ENCODE results near the gene SP5. TPM values are rescaled to one million over a fixed set of nuclear protein-coding genes. Genes with fewer than 3 reads are reported as not detected.

Gene SP5
- total RNA-seq, 1 experiment from 2014 or later = 0.47 TPM

DNA sequence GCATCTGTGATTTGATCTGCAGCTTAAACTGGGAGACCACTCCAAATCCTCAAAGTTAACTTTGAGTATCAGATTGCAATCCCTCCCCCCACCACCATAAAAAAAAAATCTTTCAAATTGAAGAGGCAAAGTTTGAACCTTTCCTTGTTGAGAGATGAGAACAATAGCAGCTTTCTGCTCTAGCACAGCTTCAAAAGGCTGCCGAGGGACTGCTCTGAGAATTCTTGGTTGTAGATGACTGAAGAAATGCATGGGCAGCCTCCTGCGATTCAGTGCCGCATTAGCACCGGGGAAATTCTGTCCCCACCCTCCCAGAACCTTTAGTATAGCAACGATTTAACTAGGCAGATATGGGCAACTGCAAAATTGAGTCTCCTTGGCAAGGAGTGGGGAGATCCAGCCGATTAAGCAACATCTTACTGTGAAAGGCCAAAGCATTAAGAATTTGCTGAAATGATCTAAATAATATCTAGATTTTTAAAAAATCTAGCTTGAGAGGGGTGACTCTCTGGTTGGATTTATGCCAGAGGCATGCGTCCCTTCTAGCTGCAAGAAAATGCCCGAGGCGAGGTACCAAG lies 3.9 kb upstream of the SP5 start:
- POLR2A ChIA-PET (ENCODE audit: unreplicated experiment) = no interaction called here

DNA sequence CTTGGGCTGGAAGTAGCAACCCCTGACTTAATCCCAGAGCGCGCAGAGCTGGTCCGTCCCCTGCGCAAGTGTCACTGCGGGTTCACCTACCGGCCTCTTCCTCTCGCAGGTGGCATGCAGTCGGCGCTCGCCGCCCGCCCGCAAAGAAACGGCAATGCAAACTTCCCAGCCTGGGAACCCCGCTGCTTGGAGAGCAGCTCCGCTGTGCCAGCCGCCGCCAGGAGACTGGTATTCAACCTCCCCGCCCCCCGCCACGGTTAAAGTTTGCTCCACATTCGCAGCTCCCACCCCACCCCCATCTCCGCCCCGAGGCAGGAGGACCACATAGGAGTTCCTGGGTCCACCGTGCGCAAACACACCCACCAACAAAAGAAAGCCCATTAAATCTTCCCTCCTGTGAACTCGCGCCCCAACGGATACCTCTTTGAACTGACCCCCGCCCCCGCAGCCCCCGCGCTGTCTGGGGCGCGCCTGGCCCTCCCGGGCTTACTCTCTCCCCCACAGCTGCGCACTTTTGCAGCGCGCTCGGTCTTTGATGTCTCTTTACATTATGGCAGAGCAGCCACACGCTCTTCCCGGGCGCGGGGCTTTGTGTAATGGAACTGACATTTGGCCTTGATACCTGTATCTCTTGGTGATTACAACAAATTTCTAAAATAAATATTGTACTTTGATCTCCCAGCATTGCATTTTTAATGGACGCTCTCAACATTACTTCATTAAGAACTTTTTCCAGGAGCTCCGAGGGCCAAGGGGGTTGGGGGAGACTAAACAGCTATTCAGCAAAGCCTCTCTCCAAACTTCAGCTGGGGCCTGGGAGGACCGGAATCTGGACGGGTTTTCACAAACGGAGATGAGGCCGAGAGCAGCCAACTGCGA lies 3.1 kb upstream of the SP5 start:
- ChIA-PET CTCF (interaction anchor here (0.7 kb wide), 1 partner anchor 162 kb away, joined by 5 read pairs; no protein-coding TSS in a partner anchor), POLR2A (ENCODE audit: unreplicated experiment) (no interaction called here)
- Histone ChIP-seq H3F3A (ENCODE audit: low read length, unreplicated experiment) (no peaks in the 10 kb centered on the region), H2AFZ (ENCODE audit: low read length) (no peak overlapping the region), H3K4me2 (ENCODE audit: low read length) (peak overlapping the region; percentile 39; the same call in 1 of the 2 replicates), H3K4me3 (ENCODE audit: low read length) (peak overlapping the region; percentile 24; the same call in 1 of the 2 replicates), H3K9me2 (replicated peaks; ENCODE audit: low read length) (no peaks in the 10 kb centered on the region), H4K20me1 (ENCODE audit: low read length) (no peaks in the 10 kb centered on the region), H3K9ac (ENCODE audit: low read length) (no peak overlapping the region), H3K79me2 (ENCODE audit: low read length) (no peaks in the 10 kb centered on the region), H3K36me3 (ENCODE audit: low read depth, low read length) (no peaks in the 10 kb centered on the region), H3K9me3 (ENCODE audit: low read length) (no peaks in the 10 kb centered on the region), H3K27me3 (ENCODE audit: low read length) (no peaks in the 10 kb centered on the region), H3K27ac (ENCODE audit: low read length) (no peak overlapping the region), H3K4me1 (ENCODE audit: insufficient read depth, low read length) (no peaks in the 10 kb centered on the region; the same call in 1 of the 2 replicates)
- no TSS peak for BruUV-seq (replicated peaks)
- ATAC-seq (no peak), DNase-seq (no peak)
- intact Hi-C loops (cut with micrococcal nuclease) = loop anchor here (10.0 kb wide), 1 partner anchor 307 kb away; no protein-coding TSS in a partner anchor
- TF ChIP-seq, protein P1, sequence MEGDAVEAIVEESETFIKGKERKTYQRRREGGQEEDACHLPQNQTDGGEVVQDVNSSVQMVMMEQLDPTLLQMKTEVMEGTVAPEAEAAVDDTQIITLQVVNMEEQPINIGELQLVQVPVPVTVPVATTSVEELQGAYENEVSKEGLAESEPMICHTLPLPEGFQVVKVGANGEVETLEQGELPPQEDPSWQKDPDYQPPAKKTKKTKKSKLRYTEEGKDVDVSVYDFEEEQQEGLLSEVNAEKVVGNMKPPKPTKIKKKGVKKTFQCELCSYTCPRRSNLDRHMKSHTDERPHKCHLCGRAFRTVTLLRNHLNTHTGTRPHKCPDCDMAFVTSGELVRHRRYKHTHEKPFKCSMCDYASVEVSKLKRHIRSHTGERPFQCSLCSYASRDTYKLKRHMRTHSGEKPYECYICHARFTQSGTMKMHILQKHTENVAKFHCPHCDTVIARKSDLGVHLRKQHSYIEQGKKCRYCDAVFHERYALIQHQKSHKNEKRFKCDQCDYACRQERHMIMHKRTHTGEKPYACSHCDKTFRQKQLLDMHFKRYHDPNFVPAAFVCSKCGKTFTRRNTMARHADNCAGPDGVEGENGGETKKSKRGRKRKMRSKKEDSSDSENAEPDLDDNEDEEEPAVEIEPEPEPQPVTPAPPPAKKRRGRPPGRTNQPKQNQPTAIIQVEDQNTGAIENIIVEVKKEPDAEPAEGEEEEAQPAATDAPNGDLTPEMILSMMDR (conservative IDR thresholded peaks at IDR 0.05; ENCODE audit: low read depth, low read length) = no peak

More for the DNA sequence above, 3.9 kb upstream of the SP5 start:
- ATAC-seq (no peak), DNase-seq (no peak)
- H3K27ac ChIP-seq (ENCODE audit: low read length) = no peak overlapping the region
- no peak overlapping the region for H2AFZ ChIP-seq (ENCODE audit: low read length)
- H3K27me3 ChIP-seq (ENCODE audit: low read length) = no peaks in the 10 kb centered on the region
- no peaks in the 10 kb centered on the region; the same call in 1 of the 2 replicates for H3K4me1 ChIP-seq (ENCODE audit: insufficient read depth, low read length)
- no peak overlapping the region for H3K4me2 ChIP-seq (ENCODE audit: low read length)
- no peaks in the 10 kb centered on the region for H3K79me2 ChIP-seq (ENCODE audit: low read length)
- no peak for TF ChIP-seq EZH2phosphoT487 (IDR thresholded peaks at IDR 0.05; ENCODE audit: borderline replicate concordance, low read length)
- no peak for TF ChIP-seq EZH2 (IDR thresholded peaks at IDR 0.05; ENCODE audit: low read length, unreplicated experiment)
- TF ChIP-seq, protein P1 (conservative IDR thresholded peaks at IDR 0.05; ENCODE audit: low read depth, low read length) = no peak
- CTCF ChIA-PET = interaction anchor here (0.7 kb wide), 1 partner anchor 163 kb away, joined by 5 read pairs; no protein-coding TSS in a partner anchor
- H3K9ac ChIP-seq (ENCODE audit: low read length) = no peak overlapping the region
- no peaks in the 10 kb centered on the region for H3F3A ChIP-seq (ENCODE audit: low read length, unreplicated experiment)
- H3K4me3 ChIP-seq (ENCODE audit: low read length) = no peak overlapping the region
- no TSS peak for BruUV-seq (replicated peaks)
- no peaks in the 10 kb centered on the region for H3K36me3 ChIP-seq (ENCODE audit: low read depth, low read length)
- intact Hi-C loops (cut with micrococcal nuclease) = loop anchor here (10.0 kb wide), 1 partner anchor 306 kb away; no protein-coding TSS in a partner anchor
- H4K20me1 ChIP-seq (ENCODE audit: low read length) = no peaks in the 10 kb centered on the region
- H3K9me2 ChIP-seq (replicated peaks; ENCODE audit: low read length) = no peaks in the 10 kb centered on the region
- no peaks in the 10 kb centered on the region for H3K9me3 ChIP-seq (ENCODE audit: low read length)
